CD14-positive monocyte (primary cell): ENCODE results near the gene GPR17. TPM values are rescaled to one million over a fixed set of nuclear protein-coding genes. Genes with fewer than 3 reads are reported as not detected.

ENCODE experiments used
- DNase-seq, 3 donors: peaks; one replicate each; pipeline ENCODE4 v3.0.0-alpha.2; 2011 to 2022
- H2AFZ ChIP-seq: 2 replicates; pipeline ENCODE4 v1.6.0; 2012; ENCODE audit warnings: mild to moderate bottlenecking, low read depth, low read length, inconsistent platforms; ENCODE audit not compliant: insufficient read depth, poor library complexity, severe bottlenecking
- H3K27ac ChIP-seq, 2 donors: 1 replicate in 1 of 2; 2 replicates in 1 of 2; pipeline ENCODE4 v1.5.1; 2012 to 2013; ENCODE audit warnings: low read length in 2 of 2, control low read depth in 1 of 2, inconsistent platforms in 1 of 2, low read depth in 1 of 2, mild to moderate bottlenecking in 1 of 2
- H3K27me3 ChIP-seq, 2 donors: one replicate each; pipeline versions ENCODE4 v1.6.0 to v1.6.1; 2011 to 2013; ENCODE audit warnings: low read length in 2 of 2; ENCODE audit not compliant: control insufficient read depth in 2 of 2, insufficient read depth in 2 of 2
- H3K36me3 ChIP-seq, 2 donors: replicated peaks in 1 of 2; 1 replicate in 1 of 2; 2 replicates in 1 of 2; pipeline versions ENCODE4 v1.5.1 to v1.6.1; 2012 to 2013; ENCODE audit warnings: low read length in 2 of 2, control low read depth in 1 of 2, inconsistent platforms in 1 of 2, mild to moderate bottlenecking in 1 of 2; ENCODE audit not compliant: insufficient read depth in 2 of 2, control insufficient read depth in 1 of 2
- H3K4me1 ChIP-seq, 2 donors: 1 replicate in 1 of 2; 2 replicates in 1 of 2; pipeline versions ENCODE4 v1.5.1 to v1.6.1; 2012 to 2013; ENCODE audit warnings: low read length in 2 of 2, control low read depth in 1 of 2, inconsistent platforms in 1 of 2, mild to moderate bottlenecking in 1 of 2, moderate library complexity in 1 of 2; ENCODE audit not compliant: insufficient read depth in 2 of 2, control insufficient read depth in 1 of 2
- H3K4me2 ChIP-seq: replicated peaks from 2 replicates; pipeline ENCODE3; 2012; ENCODE audit warnings: low read length, moderate library complexity, mild to moderate bottlenecking; ENCODE audit not compliant: poor library complexity, severe bottlenecking; ENCODE audit errors: extremely low read depth
- H3K4me3 ChIP-seq, 3 experiments: fragments of 200-600 bp in 1 of 3; sonication (generic) in 1 of 3; replicated peaks in 1 of 3; 1 replicate in 2 of 3; 2 replicates in 1 of 3; pipeline ENCODE4 v1.5.1; 2011 to 2013; ENCODE audit warnings: low read length in 3 of 3, mild to moderate bottlenecking in 3 of 3, control low read depth in 2 of 3, low read depth in 2 of 3, inconsistent platforms in 1 of 3, moderate library complexity in 1 of 3
- H3K79me2 ChIP-seq: 2 replicates; pipeline ENCODE4 v1.6.0; 2012; ENCODE audit warnings: mild to moderate bottlenecking, control low read depth, inconsistent platforms, low read length, moderate library complexity; ENCODE audit not compliant: insufficient read depth
- H3K9ac ChIP-seq: 2 replicates; pipeline ENCODE4 v1.6.0; 2017; ENCODE audit warnings: low read length, mild to moderate bottlenecking; ENCODE audit not compliant: insufficient read depth, poor library complexity, severe bottlenecking
- H3K9me3 ChIP-seq, 2 donors: replicated peaks in 1 of 2; 1 replicate in 1 of 2; 2 replicates in 1 of 2; pipeline versions ENCODE4 v1.5.1 to v1.6.1; 2012 to 2013; ENCODE audit warnings: low read length in 2 of 2, control low read depth in 1 of 2; ENCODE audit not compliant: control insufficient read depth in 1 of 2, insufficient read depth in 1 of 2
- H4K20me1 ChIP-seq: 2 replicates; pipeline ENCODE4 v1.6.0; 2012; ENCODE audit warnings: mild to moderate bottlenecking, low read length, control low read depth, moderate library complexity; ENCODE audit not compliant: insufficient read depth
- H3K27ac Mint-ChIP-seq, 7 donors: one replicate each; pipeline ENCODE4 v1.8.0; 2020; ENCODE audit warnings: mild to moderate bottlenecking in 7 of 7, mixed read lengths in 7 of 7, moderate library complexity in 6 of 7, inconsistent platforms in 2 of 7
- H3K27me3 Mint-ChIP-seq, 3 donors: one replicate each; pipeline ENCODE4 v1.8.0; 2021 to 2022; ENCODE audit warnings: low read depth in 3 of 3, mild to moderate bottlenecking in 3 of 3, mixed read lengths in 3 of 3, moderate library complexity in 3 of 3, inconsistent platforms in 1 of 3
- H3K36me3 Mint-ChIP-seq, 2 donors: one replicate each; pipeline ENCODE4 v1.8.0; 2020; ENCODE audit warnings: mixed read lengths in 2 of 2, inconsistent platforms in 1 of 2, mild to moderate bottlenecking in 1 of 2
- H3K4me1 Mint-ChIP-seq: one replicate; pipeline ENCODE4 v1.8.0; 2020; ENCODE audit warnings: mild to moderate bottlenecking, mixed read lengths
- H3K4me3 Mint-ChIP-seq, 2 donors: one replicate each; pipeline ENCODE4 v1.8.0; 2020; ENCODE audit warnings: mild to moderate bottlenecking in 2 of 2, mixed read lengths in 2 of 2, moderate library complexity in 1 of 2
- H3K9me3 Mint-ChIP-seq, 7 donors: one replicate each; pipeline ENCODE4 v1.8.0; 2020 to 2022; ENCODE audit warnings: mixed read lengths in 7 of 7, mild to moderate bottlenecking in 6 of 7, moderate library complexity in 6 of 7, inconsistent platforms in 2 of 7
- CTCF ChIP-seq: fragments of 200-600 bp; IDR thresholded peaks from one replicate; pipeline ENCODE4 v1.8.0; 2022; ENCODE audit warnings: antibody characterized with exemption, mild to moderate bottlenecking
- WGBS: methylation state at CpG from one replicate; pipeline ENCODE4 v1.1.5; 2013; ENCODE audit warnings: missing lambda C conversion rate; ENCODE audit not compliant: insufficient coverage; 5-methylcytosine and 5-hydroxymethylcytosine counted together
- intact Hi-C, 2 donors: fragments of 100-400 bp; cut with micrococcal nuclease; formaldehyde crosslinking; loops; one replicate each; pipeline versions ENCODE4 v1.15.0 to v1.15.1; 2023
- polyA plus RNA-seq, 3 donors: library from polyadenylated mRNA; depleted of rRNA in 1 of 3; unstranded in 2 of 3; stranded (reverse) in 1 of 3; fragments of 300-500 nt in 2 of 3; fragments of >200 nt in 1 of 3; fragmentation: Illumina TruSeq in 2 of 3; gene quantifications; 1 replicate in 2 of 3; 2 replicates in 1 of 3; pipeline ENCODE4 v1.2.3, GENCODE V29; 2012 to 2021

Gene GPR17
- polyA plus RNA-seq, 3 donors: 0.07 TPM; not detected in 2

GRCh38 chr2:127604986-127605385, 41.0 kb upstream of the GPR17 start:
- Histone ChIP-seq H4K20me1 (no peaks in the 10 kb centered on the region), H3K9ac (no peak overlapping the region), H3K4me2 (no peak overlapping the region), H3K4me1 (no peaks in the 10 kb centered on the region), H3K27me3 (no peaks in the 10 kb centered on the region), H3K36me3 (no peaks in the 10 kb centered on the region), H3K9me3 (peaks cover 2 to 7% of the 10 kb centered on the region in 2 donors), H3K4me3 (no peak overlapping the region), H3K27ac (no peak overlapping the region), H2AFZ (no peak overlapping the region), H3K79me2 (no peaks in the 10 kb centered on the region)
- WGBS: 94% methylated on average over 6 of the region's 8 CpGs
- TF ChIP-seq CTCF: no peak
- peaks cover 0 to 12% (median 8%) of the 10 kb centered on the region in 7 donors for H3K9me3 Mint-ChIP-seq
- intact Hi-C loops: no loop called here
- H3K4me3 Mint-ChIP-seq: no peak overlapping the region
- DNase-seq: no peak
- H3K36me3 Mint-ChIP-seq: no peaks in the 10 kb centered on the region
- peaks cover 0 to 2% (median 1%) of the 10 kb centered on the region in 3 donors for H3K27me3 Mint-ChIP-seq
- no peak overlapping the region for H3K27ac Mint-ChIP-seq
- no peaks in the 10 kb centered on the region for H3K4me1 Mint-ChIP-seq

- no peak for DNase-seq
- H4K20me1 ChIP-seq: no peaks in the 10 kb centered on the region
- no peaks in the 10 kb centered on the region for H3K79me2 ChIP-seq
- Mint-ChIP-seq H3K27ac (no peak overlapping the region), H3K27me3 (peaks cover 0 to 2% (median 1%) of the 10 kb centered on the region in 3 donors), H3K4me1 (no peaks in the 10 kb centered on the region), H3K4me3 (no peak overlapping the region), H3K9me3 (peaks cover 1 to 15% (median 11%) of the 10 kb centered on the region in 7 donors), H3K36me3 (peaks cover 0 to under 1% of the 10 kb centered on the region in 2 donors)
- peaks cover 2 to 9% of the 10 kb centered on the region in 2 donors for H3K9me3 ChIP-seq
- no peaks in the 10 kb centered on the region for H3K4me1 ChIP-seq
- H3K9ac ChIP-seq: no peak overlapping the region
- no peak for TF ChIP-seq CTCF
- H3K27ac ChIP-seq: no peak overlapping the region
- H3K27me3 ChIP-seq: no peaks in the 10 kb centered on the region
- no peak overlapping the region for H3K4me2 ChIP-seq
- H3K36me3 ChIP-seq: no peaks in the 10 kb centered on the region
- intact Hi-C loops: no loop called here
- 92% methylated on average over 1 of the region's 7 CpGs for whole genome bisulfite sequencing
- no peak overlapping the region for H3K4me3 ChIP-seq
- no peak overlapping the region for H2AFZ ChIP-seq
These were observed 40.2 kb upstream of the GPR17 start for GRCh38 chr2:127605691-127606263.
